ENCODE results near the gene KXD1. TPM values are rescaled to one million over a fixed set of nuclear protein-coding genes. Genes with fewer than 3 reads are reported as not detected.
A peak's percentile ranks its signal among the peaks of the same experiment; 100 is the strongest.

Gene KXD1
- total RNA-seq, 1 donor from 2014 or later, result 132 TPM

DNA sequence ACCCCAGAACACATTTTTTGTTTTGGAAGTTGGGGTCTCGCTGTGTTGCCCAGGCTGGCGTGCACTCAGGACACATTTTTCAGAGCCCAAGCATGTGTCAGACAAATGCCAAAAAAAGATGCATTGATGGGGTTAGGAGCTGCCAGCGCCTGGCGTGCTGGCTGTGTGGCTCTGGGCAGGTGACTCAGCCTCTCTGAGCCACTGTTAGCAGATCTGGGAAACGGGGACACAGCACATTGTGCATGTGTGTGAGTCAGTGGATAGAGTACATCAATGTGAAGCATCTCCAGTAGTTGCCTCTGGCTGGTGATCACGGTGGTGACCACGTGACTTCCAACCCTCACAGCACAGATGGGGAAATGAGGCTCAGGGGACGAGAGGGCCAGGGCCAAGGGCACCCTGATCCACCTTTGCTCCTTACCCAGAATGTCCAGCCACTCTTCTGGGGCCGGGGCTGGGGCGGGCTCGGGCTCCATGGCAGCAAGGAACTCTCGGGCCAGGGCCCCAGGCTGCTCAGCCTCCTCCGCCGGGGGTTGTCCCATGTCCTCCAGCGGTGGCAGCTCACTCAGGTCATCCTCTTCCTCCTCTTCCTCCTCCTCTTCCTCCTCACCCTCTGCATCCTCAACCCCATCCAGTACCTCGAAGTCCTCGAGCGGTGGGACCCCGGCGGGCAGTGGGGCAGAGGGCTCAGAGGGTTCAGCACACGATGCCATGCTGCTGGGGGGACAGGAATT lies 16.2 kb upstream of the KXD1 start:
- intact Hi-C loops (cut with micrococcal nuclease), result no loop called here
- Mint-ChIP-seq H3K27ac (peak overlapping the region; percentile 55), H3K9me3 (no peaks in the 10 kb centered on the region), H3K27me3 (ENCODE audit: low read depth) (no peaks in the 10 kb centered on the region), H3K4me3 (ENCODE audit: low read depth) (peak overlapping the region; percentile 93), H3K36me3 (ENCODE audit: low read depth) (peaks cover 37% of the 10 kb centered on the region), H3K4me1 (ENCODE audit: low read depth) (peaks cover 14% of the 10 kb centered on the region)
- no peak for DNase-seq (ENCODE audit: low spot score)

DNA sequence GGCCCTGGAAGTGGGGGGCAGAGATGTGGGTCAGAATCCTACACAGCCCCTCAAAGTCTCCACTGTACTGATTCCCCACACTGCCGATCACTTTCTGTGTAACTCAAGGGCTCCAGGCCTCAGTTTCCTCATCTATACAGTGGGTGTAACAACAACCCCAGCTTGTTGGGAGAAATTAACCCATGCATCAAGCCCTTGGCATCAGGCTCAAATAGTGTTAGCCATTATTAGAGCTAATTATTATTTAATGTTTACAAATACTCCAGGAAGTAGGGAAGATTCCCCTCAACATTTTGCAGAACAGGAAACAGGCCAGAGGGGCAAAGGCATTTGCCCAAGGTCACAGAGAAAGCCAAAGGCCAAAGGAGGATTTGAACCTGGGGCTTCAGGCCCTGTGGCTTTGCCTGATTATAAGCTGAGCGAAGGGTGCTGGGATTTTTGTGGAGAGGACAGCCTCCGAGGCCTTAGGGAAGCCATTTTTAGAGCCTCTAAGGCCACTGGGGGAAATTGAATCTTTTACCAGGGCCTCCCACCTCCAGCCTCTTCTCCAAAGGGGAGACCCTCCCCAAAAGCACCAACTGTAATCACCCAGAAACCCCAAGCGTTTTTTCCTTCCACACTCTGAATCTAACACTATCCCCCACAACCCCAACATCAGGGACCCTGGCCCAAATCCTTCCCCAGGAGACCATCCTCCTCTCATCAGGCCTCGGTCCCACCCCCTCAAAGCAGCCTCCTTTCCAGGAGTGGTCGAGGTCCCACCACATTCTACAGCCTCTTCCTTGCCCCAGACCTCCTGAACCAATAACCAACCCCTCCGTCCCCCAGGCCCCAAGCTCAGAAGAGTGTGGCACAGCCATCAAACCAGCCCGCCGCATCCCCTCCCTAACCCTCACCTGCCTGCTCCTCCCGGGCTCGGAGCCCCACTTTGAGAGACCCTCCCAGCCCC lies 15.4 kb upstream of the KXD1 start:
- H3K4me3 Mint-ChIP-seq (ENCODE audit: low read depth), result peak overlapping the region; percentile 93
- peak overlapping the region; percentile 93 for H3K27ac Mint-ChIP-seq
- peaks cover 28% of the 10 kb centered on the region for H3K36me3 Mint-ChIP-seq (ENCODE audit: low read depth)
- no peaks in the 10 kb centered on the region for H3K9me3 Mint-ChIP-seq
- peaks cover 14% of the 10 kb centered on the region for H3K4me1 Mint-ChIP-seq (ENCODE audit: low read depth)
- DNase-seq (ENCODE audit: low spot score), result no peak
- no peaks in the 10 kb centered on the region for H3K27me3 Mint-ChIP-seq (ENCODE audit: low read depth)
- intact Hi-C loops (cut with micrococcal nuclease), result no loop called here

- Mint-ChIP-seq H3K27me3 (ENCODE audit: low read depth) (no peaks in the 10 kb centered on the region), H3K4me1 (ENCODE audit: low read depth) (peaks cover 14% of the 10 kb centered on the region), H3K36me3 (ENCODE audit: low read depth) (peaks cover 26% of the 10 kb centered on the region), H3K4me3 (ENCODE audit: low read depth) (peak within 1 kb of the TSS; percentile 95), H3K9me3 (no peaks in the 10 kb centered on the region), H3K27ac (peak within 1 kb of the TSS; percentile 99)
- intact Hi-C loops (cut with micrococcal nuclease), result loop anchor here (1.0 kb wide), 1 partner anchor 28 kb away; the partner anchor contains the start of gene UBA52
- DNase-seq (ENCODE audit: low spot score), result peak; percentile 91
Observed at GRCh38 chr19:18542941-18543813, 14.5 kb upstream of the KXD1 start, which contains the start of gene FKBP8. FKBP8 (minus strand) TSS chr19:18543573; CDS start chr19:18541970, 1,603 bp downstream.

- Mint-ChIP-seq H3K27me3 (ENCODE audit: low read depth) (peaks cover 1% of the 10 kb centered on the region), H3K36me3 (ENCODE audit: low read depth) (peaks cover 23% of the 10 kb centered on the region)
- intact Hi-C loops (cut with micrococcal nuclease), result loop anchor here (1.0 to 2.0 kb wide), 4 partner anchors 13 to 45 kb away; partner anchors contain the start of genes ELL, KXD1, REX1BD and UBA52
Observed at GRCh38 chr19:18543814-18544475, 13.7 kb upstream of the KXD1 start.

DNA sequence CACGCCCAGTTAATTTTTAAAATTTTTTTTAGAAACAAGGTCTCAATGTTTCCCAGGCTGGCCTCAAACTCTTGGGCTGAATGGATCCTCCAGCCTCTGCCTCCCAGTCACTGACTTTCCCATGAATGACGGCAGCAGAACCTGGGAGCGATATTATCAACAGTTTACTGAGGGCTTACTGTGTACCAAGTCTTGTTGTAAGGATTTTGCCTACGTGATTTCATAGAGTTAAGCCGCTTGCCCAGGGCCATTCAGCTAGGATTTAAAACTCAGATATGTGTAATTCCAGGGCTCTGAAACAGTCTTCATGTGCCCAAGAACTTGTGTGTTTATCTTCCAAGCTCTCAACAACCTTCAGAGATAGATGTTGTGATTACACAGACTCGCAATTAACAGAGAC lies 6.0 kb upstream of the KXD1 start:
- intact Hi-C loops (cut with micrococcal nuclease), result no loop called here
- no peak overlapping the region for H3K4me3 Mint-ChIP-seq (ENCODE audit: low read depth)
- no peaks in the 10 kb centered on the region for H3K36me3 Mint-ChIP-seq (ENCODE audit: low read depth)
- DNase-seq (ENCODE audit: low spot score), result no peak
- no peak overlapping the region for H3K27ac Mint-ChIP-seq
- no peaks in the 10 kb centered on the region for H3K4me1 Mint-ChIP-seq (ENCODE audit: low read depth)
- H3K9me3 Mint-ChIP-seq, result no peaks in the 10 kb centered on the region
- H3K27me3 Mint-ChIP-seq (ENCODE audit: low read depth), result peaks cover 2% of the 10 kb centered on the region

More at GRCh38 chr19:18543814-18544475, 13.7 kb upstream of the KXD1 start:
- Mint-ChIP-seq H3K4me1 (ENCODE audit: low read depth) (peaks cover 14% of the 10 kb centered on the region), H3K27ac (peak overlapping the region; percentile 99), H3K4me3 (ENCODE audit: low read depth) (peak overlapping the region; percentile 95), H3K9me3 (no peaks in the 10 kb centered on the region)
- peak; percentile 80 for DNase-seq (ENCODE audit: low spot score)

- Mint-ChIP-seq H3K36me3 (ENCODE audit: low read depth) (peaks cover 27% of the 10 kb centered on the region), H3K9me3 (no peaks in the 10 kb centered on the region), H3K4me3 (ENCODE audit: low read depth) (peak overlapping the region; percentile 93), H3K27me3 (ENCODE audit: low read depth) (no peaks in the 10 kb centered on the region), H3K27ac (peak overlapping the region; percentile 88), H3K4me1 (ENCODE audit: low read depth) (peaks cover 16% of the 10 kb centered on the region)
- no peak for DNase-seq (ENCODE audit: low spot score)
- intact Hi-C loops (cut with micrococcal nuclease), result no loop called here
Observed at GRCh38 chr19:18558202-18558555, 509 bp downstream of the KXD1 start.

DNA sequence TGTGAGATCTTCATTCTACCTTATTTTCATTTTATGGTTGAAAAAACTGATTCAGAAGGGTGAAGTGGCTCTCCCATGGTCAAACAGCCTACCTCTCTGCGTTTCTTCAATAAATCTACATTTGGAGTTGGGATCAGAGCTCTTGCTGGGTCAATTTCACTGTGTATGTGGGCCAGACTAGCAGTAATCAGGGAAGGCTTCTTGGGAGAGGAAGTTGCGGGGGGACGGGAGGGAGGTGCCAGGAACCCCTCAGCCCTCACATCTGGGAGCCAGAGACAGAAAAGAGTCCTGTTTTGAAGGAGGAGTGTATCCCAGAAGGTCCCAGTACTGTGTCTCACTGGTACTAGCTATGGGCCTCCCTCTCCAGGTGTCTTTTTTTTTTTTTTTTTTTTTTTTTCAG lies 934 bp downstream of the KXD1 start:
- Mint-ChIP-seq H3K27me3 (ENCODE audit: low read depth) (no peaks in the 10 kb centered on the region), H3K36me3 (ENCODE audit: low read depth) (peaks cover 30% of the 10 kb centered on the region), H3K9me3 (no peaks in the 10 kb centered on the region), H3K4me1 (ENCODE audit: low read depth) (peaks cover 16% of the 10 kb centered on the region), H3K4me3 (ENCODE audit: low read depth) (peak overlapping the region; percentile 93), H3K27ac (peak overlapping the region; percentile 88)
- no peak for DNase-seq (ENCODE audit: low spot score)
- intact Hi-C loops (cut with micrococcal nuclease), result no loop called here

GRCh38 chr19:18559685-18560084 lies 2.0 kb downstream of the KXD1 start:
- no peak for DNase-seq (ENCODE audit: low spot score)
- Mint-ChIP-seq H3K36me3 (ENCODE audit: low read depth) (peaks cover 39% of the 10 kb centered on the region), H3K27ac (peak overlapping the region; percentile 58), H3K27me3 (ENCODE audit: low read depth) (no peaks in the 10 kb centered on the region), H3K4me3 (ENCODE audit: low read depth) (peak overlapping the region; percentile 93), H3K9me3 (no peaks in the 10 kb centered on the region), H3K4me1 (ENCODE audit: low read depth) (peaks cover 16% of the 10 kb centered on the region)
- intact Hi-C loops (cut with micrococcal nuclease), result no loop called here

DNA sequence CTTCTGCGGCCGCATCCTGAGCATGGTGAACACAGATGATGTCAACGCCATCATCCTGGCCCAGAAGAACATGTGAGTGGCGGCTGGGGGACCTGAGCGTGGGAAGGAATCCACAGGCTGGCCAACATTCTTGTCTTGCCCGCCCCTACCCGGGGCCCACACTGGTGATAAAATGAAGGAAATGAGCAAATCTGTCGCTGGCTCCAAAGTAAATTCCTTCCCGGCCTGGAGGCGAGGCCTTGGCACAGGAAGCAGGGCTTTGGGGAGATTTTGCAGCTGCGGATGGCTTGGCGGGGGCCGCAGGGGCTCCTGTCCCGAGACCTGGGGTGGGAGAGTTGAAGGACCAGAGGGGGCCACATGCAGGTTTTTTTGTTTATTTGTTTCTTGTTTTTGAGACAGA lies 4.4 kb downstream of the KXD1 start:
- intact Hi-C loops (cut with micrococcal nuclease), result no loop called here
- Mint-ChIP-seq H3K4me1 (ENCODE audit: low read depth) (peaks cover 16% of the 10 kb centered on the region), H3K9me3 (no peaks in the 10 kb centered on the region), H3K27ac (no peak overlapping the region), H3K36me3 (ENCODE audit: low read depth) (peaks cover 55% of the 10 kb centered on the region), H3K4me3 (ENCODE audit: low read depth) (no peak overlapping the region), H3K27me3 (ENCODE audit: low read depth) (no peaks in the 10 kb centered on the region)
- DNase-seq (ENCODE audit: low spot score), result no peak

GRCh38 chr19:18566953-18567352 lies 9.3 kb downstream of the KXD1 start:
- H3K36me3 Mint-ChIP-seq (ENCODE audit: low read depth), result peaks cover 67% of the 10 kb centered on the region
- no peaks in the 10 kb centered on the region for H3K4me1 Mint-ChIP-seq (ENCODE audit: low read depth)
- intact Hi-C loops (cut with micrococcal nuclease), result no loop called here
- H3K27ac Mint-ChIP-seq, result no peak overlapping the region
- H3K9me3 Mint-ChIP-seq, result no peaks in the 10 kb centered on the region
- DNase-seq (ENCODE audit: low spot score), result no peak
- H3K4me3 Mint-ChIP-seq (ENCODE audit: low read depth), result no peak overlapping the region
- H3K27me3 Mint-ChIP-seq (ENCODE audit: low read depth), result no peaks in the 10 kb centered on the region

DNA sequence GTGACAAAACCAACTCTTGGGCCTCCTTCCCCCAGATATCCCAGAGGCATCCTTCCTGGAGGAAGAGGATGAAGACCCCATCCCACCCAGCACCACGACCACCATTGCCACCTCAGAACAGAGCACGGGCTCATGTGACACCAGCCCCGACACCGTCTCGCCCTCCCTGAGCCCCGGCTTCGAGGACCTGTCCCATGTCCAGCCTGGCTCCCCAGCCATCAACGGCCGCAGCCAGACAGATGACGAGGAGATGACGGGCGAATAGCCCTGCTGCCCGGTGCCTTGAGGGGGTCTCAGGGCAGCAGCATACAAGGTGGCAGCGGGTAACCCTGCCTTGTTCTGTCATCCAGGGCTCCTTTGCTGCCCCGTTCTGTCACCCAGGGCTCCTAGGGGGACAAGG lies 10.7 kb downstream of the KXD1 start:
- Mint-ChIP-seq H3K9me3 (no peaks in the 10 kb centered on the region), H3K36me3 (ENCODE audit: low read depth) (peaks cover 74% of the 10 kb centered on the region), H3K27me3 (ENCODE audit: low read depth) (no peaks in the 10 kb centered on the region), H3K4me1 (ENCODE audit: low read depth) (peaks cover 9% of the 10 kb centered on the region), H3K4me3 (ENCODE audit: low read depth) (no peak overlapping the region), H3K27ac (no peak overlapping the region)
- DNase-seq (ENCODE audit: low spot score), result no peak
- intact Hi-C loops (cut with micrococcal nuclease), result no loop called here
